ENCODE data around the gene SPAG5.

The SPAG5 gene, protein sequence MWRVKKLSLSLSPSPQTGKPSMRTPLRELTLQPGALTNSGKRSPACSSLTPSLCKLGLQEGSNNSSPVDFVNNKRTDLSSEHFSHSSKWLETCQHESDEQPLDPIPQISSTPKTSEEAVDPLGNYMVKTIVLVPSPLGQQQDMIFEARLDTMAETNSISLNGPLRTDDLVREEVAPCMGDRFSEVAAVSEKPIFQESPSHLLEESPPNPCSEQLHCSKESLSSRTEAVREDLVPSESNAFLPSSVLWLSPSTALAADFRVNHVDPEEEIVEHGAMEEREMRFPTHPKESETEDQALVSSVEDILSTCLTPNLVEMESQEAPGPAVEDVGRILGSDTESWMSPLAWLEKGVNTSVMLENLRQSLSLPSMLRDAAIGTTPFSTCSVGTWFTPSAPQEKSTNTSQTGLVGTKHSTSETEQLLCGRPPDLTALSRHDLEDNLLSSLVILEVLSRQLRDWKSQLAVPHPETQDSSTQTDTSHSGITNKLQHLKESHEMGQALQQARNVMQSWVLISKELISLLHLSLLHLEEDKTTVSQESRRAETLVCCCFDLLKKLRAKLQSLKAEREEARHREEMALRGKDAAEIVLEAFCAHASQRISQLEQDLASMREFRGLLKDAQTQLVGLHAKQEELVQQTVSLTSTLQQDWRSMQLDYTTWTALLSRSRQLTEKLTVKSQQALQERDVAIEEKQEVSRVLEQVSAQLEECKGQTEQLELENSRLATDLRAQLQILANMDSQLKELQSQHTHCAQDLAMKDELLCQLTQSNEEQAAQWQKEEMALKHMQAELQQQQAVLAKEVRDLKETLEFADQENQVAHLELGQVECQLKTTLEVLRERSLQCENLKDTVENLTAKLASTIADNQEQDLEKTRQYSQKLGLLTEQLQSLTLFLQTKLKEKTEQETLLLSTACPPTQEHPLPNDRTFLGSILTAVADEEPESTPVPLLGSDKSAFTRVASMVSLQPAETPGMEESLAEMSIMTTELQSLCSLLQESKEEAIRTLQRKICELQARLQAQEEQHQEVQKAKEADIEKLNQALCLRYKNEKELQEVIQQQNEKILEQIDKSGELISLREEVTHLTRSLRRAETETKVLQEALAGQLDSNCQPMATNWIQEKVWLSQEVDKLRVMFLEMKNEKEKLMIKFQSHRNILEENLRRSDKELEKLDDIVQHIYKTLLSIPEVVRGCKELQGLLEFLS

GRCh38 chr17:28598799-28599310 is at the start of gene SPAG5:
SPAG5 (minus strand) TSS chr17:28599025; CDS start chr17:28598946, 79 bp downstream.
- peak; percentile 96 for DNase-seq

DNA sequence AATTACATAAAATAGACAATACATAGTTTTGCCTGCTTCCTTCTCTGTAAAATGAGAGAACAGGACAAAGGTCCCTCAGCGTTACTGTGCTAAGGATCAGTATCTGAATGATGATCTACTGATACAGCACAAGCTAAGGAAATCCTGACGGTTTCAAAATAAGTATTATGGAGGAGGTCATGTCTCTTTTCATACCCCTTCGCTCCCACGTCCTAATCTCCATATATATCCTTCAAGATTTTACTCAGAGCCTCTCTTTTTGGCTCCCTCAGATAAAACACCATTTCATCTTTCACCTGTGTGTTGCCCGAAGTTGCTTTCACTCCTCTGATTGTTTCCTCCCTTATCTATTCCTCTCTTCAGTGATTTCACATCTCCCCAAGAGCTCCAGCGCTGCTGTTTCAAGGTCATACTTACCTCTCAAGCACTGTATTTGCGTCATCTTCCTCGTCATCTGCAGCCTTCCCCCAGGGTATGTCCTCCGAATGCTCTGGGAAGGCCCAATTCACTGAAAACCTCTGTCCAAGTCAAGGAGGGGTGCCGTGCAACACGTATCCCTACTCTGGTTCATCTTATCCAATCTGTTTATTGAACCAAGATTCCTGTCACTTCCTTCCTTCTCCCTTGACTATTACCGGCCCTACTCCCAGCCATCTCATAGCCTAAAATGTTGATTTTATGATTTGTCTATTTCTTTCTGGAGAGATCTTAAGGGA is 47.4 kb upstream of the SPAG5 start:
- peak; percentile 3 for DNase-seq

DNA sequence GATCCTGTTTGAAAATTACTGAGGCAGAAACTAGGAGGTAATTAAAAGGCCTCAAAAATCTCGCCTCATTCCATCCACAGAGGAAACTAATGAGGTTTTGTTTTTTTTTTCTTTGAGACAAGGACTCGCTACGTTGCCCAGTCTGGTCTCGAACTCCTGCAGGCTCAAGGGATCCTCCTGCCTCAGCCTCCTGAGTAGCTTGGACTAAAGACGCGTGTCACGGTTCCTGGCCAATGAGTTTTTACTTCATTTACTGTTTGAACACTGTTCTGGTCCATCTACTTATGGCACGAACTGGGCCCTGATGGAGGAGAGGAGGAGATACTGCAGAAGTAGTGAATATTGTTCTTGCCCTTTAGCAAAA is 46.7 kb upstream of the SPAG5 start:
- DNase-seq, result no peak

- DNase-seq, result peak; percentile 96
Measured at GRCh38 chr17:28644787-28645575, 46.2 kb upstream of the SPAG5 start, which contains the start of gene BLTP2. BLTP2 (minus strand) TSS chr17:28645158; CDS start chr17:28645056, 102 bp downstream.

DNA sequence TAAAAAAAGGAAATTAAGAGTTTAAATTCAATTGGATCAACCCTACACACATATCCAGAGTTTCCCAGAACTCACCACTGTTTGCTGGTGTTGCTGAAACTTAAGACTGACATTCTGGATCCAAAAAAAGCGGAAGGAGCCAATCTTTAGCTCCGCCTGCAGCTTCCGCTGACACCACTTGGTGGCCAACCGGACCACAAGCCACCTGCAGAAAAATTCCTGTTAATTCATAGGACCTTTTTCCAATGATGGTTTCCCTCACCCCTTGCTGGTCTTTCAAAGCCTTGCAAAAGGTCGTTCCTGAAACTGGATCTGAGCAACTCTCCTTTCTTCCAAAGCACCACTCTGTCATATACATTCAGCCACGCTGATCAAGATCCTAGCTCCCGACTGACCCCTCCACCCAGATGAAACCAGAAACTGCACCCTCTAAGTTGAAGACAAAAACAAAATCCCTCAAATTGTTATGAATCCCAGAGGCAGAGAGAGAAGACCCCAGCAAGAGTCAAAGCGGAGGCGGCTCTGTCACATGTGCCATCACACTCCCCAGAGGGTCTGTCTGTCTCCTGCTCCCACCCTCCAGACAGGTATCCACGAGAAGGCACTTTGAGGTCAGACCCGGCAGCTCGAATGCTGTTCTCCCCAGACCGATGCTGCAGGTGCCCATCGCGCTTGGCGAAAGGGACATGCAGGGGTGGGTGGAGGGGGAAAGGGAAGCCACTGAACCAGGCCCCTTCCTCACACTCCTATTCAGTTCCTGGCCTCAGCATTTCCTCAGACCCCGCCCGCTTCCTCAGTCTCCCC is 45.4 kb upstream of the SPAG5 start:
- DNase-seq, result peak; percentile 10

- no peak for DNase-seq
Measured at GRCh38 chr17:28641579-28641978, 42.8 kb upstream of the SPAG5 start.

DNA sequence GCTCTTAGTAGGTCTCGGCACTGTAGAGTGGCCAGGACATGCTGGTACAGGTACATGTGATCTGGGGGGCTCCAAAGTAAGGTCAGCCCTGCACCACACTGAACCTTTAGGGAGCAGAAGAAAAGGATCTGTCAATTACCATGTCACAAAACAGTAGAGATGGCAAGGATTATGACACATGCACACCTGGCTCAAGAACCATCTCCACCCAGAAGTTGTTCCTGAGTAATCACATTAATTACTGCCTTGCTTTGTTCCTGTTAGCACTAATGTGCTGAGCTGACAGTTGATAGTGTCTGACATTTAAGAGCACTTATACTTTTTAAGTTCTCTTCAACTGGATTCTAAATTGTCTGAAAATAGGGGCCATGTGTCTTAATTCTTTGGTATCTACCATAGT is 36.7 kb upstream of the SPAG5 start:
- DNase-seq, result no peak

DNA sequence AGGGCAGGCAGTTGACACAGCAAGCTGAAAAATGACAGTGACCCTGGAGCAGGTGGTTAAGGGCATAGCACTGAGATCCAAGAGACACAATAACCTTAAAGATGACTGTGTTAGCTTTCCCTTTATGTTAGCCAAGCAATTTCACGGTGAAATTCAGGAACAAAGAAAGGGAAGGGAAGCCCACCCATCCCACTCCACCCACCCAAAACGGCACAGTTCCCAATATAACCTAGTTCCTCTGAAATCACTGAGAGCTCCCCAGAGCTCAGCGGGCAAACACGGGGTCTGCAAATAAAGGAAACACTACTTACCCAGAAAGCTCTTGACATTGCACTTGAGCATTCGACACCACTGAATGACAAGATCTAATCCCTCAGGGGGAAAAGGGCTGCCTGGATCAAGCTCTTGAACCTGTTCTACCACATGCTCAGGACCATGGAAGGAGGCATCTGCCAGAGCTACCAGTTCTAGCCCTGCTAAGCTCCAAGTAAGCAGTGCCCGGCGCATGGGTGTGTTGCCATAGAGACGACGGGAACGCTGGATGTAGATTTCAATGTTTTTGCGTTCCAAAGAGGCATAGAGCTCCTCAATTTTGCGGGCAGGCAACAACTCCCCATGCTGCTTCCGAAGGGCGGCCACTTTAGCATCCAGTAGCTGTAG is 35.5 kb upstream of the SPAG5 start:
- no peak for DNase-seq

- DNase-seq, result no peak
Measured at GRCh38 chr17:28626818-28627217, 28.0 kb upstream of the SPAG5 start.

GRCh38 chr17:28624148-28624547 is 25.3 kb upstream of the SPAG5 start:
- no peak for DNase-seq

DNA sequence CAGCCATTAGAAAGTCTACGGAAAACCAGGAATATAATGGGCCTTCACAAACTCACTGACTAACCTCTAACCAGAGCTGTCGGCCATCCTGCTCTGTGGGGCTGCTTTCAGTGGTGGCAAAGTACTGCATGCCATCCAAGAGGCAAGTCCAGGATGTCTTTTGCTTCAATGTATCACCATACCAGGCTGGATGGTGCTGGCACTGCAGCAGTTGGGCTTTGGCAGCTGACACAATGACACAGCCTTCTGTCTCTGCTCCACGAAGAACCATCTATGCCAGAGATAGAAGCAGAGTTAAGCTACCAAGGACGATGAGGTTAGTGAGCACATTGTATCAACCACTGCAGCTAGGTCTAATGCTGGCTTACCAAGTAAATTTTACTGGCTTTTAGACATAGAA is 24.9 kb upstream of the SPAG5 start:
- DNase-seq, result no peak

DNA sequence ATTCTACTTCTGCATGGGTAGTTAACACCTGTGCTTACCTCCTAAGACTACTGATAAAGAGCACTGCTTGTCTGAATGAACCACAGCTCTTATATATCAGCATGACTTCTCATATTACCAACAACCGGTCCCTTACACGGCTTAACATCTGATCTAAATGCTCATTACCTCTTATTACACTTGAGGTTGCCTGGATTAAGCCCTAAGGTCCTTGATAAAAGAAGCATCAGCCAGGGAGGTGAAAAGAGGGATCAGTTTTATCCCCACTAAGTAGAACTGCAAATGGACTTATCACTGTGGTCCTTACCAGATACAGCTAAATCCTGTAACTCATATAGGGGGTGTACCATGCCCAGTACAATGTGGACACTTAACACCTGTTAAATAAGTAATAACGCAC is 23.4 kb upstream of the SPAG5 start:
- no peak for DNase-seq

DNA sequence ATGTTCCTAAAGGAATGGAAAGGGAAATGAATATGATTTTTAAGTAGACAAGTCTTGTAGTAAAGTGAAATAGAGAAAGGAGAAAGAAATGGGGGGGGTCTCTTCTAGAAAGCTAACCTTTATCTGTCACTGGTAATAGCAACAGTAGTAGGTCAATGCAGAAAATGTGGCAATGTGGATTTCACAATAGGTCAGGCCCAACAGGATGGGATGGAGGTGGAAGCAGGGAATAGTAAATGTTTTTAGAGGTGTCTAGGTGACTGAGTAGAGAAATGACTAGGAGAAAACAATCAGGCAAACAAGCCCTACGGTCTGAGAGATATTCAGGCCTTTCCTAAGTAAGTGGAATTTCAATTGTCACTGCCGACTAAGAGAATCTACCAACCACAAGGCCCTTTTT is 21.2 kb upstream of the SPAG5 start:
- DNase-seq, result no peak

GRCh38 chr17:28618464-28618863 is 19.6 kb upstream of the SPAG5 start:
- DNase-seq, result no peak

GRCh38 chr17:28616281-28616680 is 17.5 kb upstream of the SPAG5 start:
- DNase-seq, result no peak

- no peak for DNase-seq
Measured at GRCh38 chr17:28615260-28615940, 16.6 kb upstream of the SPAG5 start.

GRCh38 chr17:28613931-28614381 is 15.1 kb upstream of the SPAG5 start, which contains the start of gene RSKR:
RSKR (minus strand) TSS chr17:28614185; CDS start chr17:28614161, 24 bp downstream.
- no peak for DNase-seq

- DNase-seq, result peak; percentile 62
Measured at GRCh38 chr17:28612936-28613872, 14.4 kb upstream of the SPAG5 start.
